Measurements from ENCODE around the gene SFRP2.

DNA sequence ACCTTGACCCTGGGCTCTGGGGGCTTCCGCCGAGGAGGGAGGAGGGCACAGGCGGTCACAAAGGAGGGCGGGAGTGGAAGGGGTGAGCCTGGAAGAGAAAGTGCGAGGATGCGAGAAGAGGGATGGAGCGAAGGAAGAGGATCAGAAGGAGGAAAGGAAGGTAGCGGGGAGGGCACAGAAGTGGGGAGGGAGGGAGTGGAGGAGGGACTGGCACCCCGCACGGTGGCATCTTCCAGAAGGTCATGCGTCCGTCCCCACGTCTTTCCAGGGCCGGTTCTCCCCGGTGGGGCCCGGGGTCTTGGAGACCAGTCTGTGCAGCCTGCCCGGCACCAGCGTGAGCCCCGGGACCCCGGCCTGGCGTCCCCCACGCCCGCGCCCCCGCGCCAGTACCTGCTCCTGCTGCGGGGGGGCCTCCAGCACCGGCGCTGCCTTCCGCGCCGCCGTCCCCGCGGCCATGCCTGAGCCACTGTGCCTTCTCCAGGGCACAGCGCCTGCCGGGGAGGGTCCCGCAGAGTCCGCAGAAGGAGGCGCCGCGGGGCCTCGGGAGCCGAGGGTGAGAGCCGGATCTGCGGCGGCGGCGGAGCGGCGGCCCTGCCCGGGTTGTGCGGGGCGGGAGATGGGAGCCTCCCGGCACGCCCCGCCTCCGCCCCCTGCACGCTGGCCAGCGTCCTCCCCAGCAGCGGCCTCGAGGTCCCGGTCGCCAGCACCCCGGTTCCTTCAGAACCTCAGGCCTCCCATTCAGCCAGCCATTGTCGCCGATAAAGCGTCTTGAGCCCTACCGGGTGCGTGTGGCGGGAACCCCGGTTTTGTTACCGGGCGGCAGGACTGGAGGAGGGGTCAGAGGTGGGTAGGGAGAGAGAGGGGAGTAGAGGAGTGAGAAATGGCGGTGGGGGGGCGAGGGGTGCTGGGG lies 29.2 kb downstream of the SFRP2 start, which contains the start of gene RNF175:
- TF ChIP-seq CTCF (IDR thresholded peaks at IDR 0.05 in 4 of 5, conservative IDR thresholded peaks at IDR 0.05 in 1 of 5) (no peak), POLR2A (IDR thresholded peaks at IDR 0.05) (no peak)
